T-helper 2 cell treated with Interferon-gamma antibody and Interleukin-4, amounts not matched to agents 100 ng/mL and 5 ng/mL, for 36 hours (primary cell): ENCODE measurements around the gene CDIPT. TPM values are rescaled to one million over a fixed set of nuclear protein-coding genes. Genes with fewer than 3 reads are reported as not detected.

Experiments used
- intact Hi-C: fragments of 100-400 bp; cut with micrococcal nuclease; formaldehyde crosslinking; loops from one replicate; pipeline ENCODE4 v1.15.1; 2023
- total RNA-seq: library from RNA; stranded (reverse); gene quantifications from 2 replicates; pipeline ENCODE4 v1.2.3, GENCODE V29; 2022

Gene CDIPT
- total RNA-seq, 1 donor from 2014 or later, result 61.4 TPM

- intact Hi-C loops, result no loop called here
These were observed 50.9 kb downstream of the CDIPT start, which contains the start of gene PRRT2 for GRCh38 chr16:29811896-29812665. Gene PRRT2, plus strand, starts transcription at chr16:29812193. Its CDS starts 862 bp downstream, at chr16:29813055.

- intact Hi-C loops, result no loop called here
These were observed 51.7 kb downstream of the CDIPT start for GRCh38 chr16:29811170-29811895.

- intact Hi-C loops, result no loop called here
These were observed 52.3 kb downstream of the CDIPT start for GRCh38 chr16:29810699-29811169.

- intact Hi-C loops, result loop anchor here (5.0 kb wide), 3 partner anchors 108 to 1262 kb away; partner anchors contain the start of genes SRCAP, ZNF646 and ZNF668
These were observed 53.0 kb downstream of the CDIPT start for GRCh38 chr16:29809850-29810698.

GRCh38 chr16:29809031-29809747, 53.8 kb downstream of the CDIPT start:
- intact Hi-C loops, result loop anchor here (5.0 kb wide), 3 partner anchors 107 to 1263 kb away; partner anchors contain the start of genes SRCAP, ZNF646 and ZNF668

Other genes with a start within 250 kb of the CDIPT start
- 431 and 444 TPM in 2 replicates for gene SPN, start 200.0 kb downstream of the CDIPT start, total RNA-seq
- gene QPRT, start 184.0 kb downstream of the CDIPT start, total RNA-seq, result 11.9 and 12.5 TPM in 2 replicates
- 64.9 and 65.4 TPM in 2 replicates for gene C16orf54, start 117.2 kb downstream of the CDIPT start, total RNA-seq
- not detected in 2 replicates for gene ZG16, start 85.0 kb downstream of the CDIPT start, total RNA-seq
- 168 and 169 TPM in 2 replicates for gene KIF22, start 72.5 kb downstream of the CDIPT start, total RNA-seq
- 462 and 468 TPM in 2 replicates for gene MAZ, start 56.7 kb downstream of the CDIPT start, total RNA-seq
- gene PRRT2, start 51.0 kb downstream of the CDIPT start, total RNA-seq, result 0.95 and 1.1 TPM in 2 replicates
- gene PAGR1, start 47.1 kb downstream of the CDIPT start, total RNA-seq, result 29.6 and 32.4 TPM in 2 replicates
- gene MVP, start 42.8 kb downstream of the CDIPT start, total RNA-seq, result 159 and 160 TPM in 2 replicates
- not detected in 2 replicates for gene SEZ6L2, start 36.3 kb upstream of the CDIPT start, total RNA-seq
- 0.16 TPM in 1 of 2 replicates, not detected in the other for gene ASPHD1, start 37.3 kb upstream of the CDIPT start, total RNA-seq
- 34.0 and 36.1 TPM in 2 replicates for gene KCTD13, start 63.0 kb upstream of the CDIPT start, total RNA-seq
- 55.9 and 56.1 TPM in 2 replicates for gene TMEM219, start 98.9 kb upstream of the CDIPT start, total RNA-seq
- 44.2 and 45.3 TPM in 2 replicates for gene TAOK2, start 110.6 kb upstream of the CDIPT start, total RNA-seq
- gene HIRIP3, start 132.4 kb upstream of the CDIPT start, total RNA-seq, result 43.0 and 48.2 TPM in 2 replicates
- gene INO80E, start 133.0 kb upstream of the CDIPT start, total RNA-seq, result 103 and 106 TPM in 2 replicates
- 0.25 TPM in 1 of 2 replicates, not detected in the other for gene DOC2A, start 147.8 kb upstream of the CDIPT start, total RNA-seq
- gene C16orf92, start 160.0 kb upstream of the CDIPT start, total RNA-seq, result not detected in 2 replicates
- 2.7 and 3.6 TPM in 2 replicates for gene TLCD3B, start 168.0 kb upstream of the CDIPT start, total RNA-seq
- gene ALDOA, start 202.5 kb upstream of the CDIPT start, total RNA-seq, result 1,452 and 1,473 TPM in 2 replicates
- 140 and 145 TPM in 2 replicates for gene PPP4C, start 212.8 kb upstream of the CDIPT start, total RNA-seq
- 0.89 and 1.0 TPM in 2 replicates for gene TBX6, start 228.7 kb upstream of the CDIPT start, total RNA-seq
- gene YPEL3, start 233.0 kb upstream of the CDIPT start, total RNA-seq, result 30.6 and 32.8 TPM in 2 replicates